Subcutaneous adipose tissue (tissue), 4 donors: ENCODE data around the gene DCAF11. TPM values are rescaled to one million over a fixed set of nuclear protein-coding genes. Genes with fewer than 3 reads are reported as not detected.

Experiments used
- CTCF ChIP-seq: fragments of 450-650 bp; IDR thresholded peaks from one replicate; pipeline ENCODE4 v1.5.1; 2016; ENCODE audit warnings: low read depth, mild to moderate bottlenecking, control low read depth, antibody characterized with exemption, moderate library complexity
- total RNA-seq, 4 donors: library from RNA; depleted of rRNA; stranded (reverse); fragments of >200 nt; gene quantifications; one replicate each; pipeline ENCODE4 v1.1.0, GENCODE V29; 2016

The DCAF11 gene
- total RNA-seq, 4 donors from 2014 or later: 39.6 to 83.5 (median 53.2) TPM

- no peak for TF ChIP-seq CTCF
Observed at GRCh38 chr14:24080888-24081738, 33.5 kb upstream of the DCAF11 start.

GRCh38 chr14:24081739-24082211, 32.8 kb upstream of the DCAF11 start:
- TF ChIP-seq CTCF: no peak

- TF ChIP-seq CTCF: no peak
Observed at GRCh38 chr14:24082411-24083080, 32.0 kb upstream of the DCAF11 start.

- TF ChIP-seq CTCF: no peak
Observed at GRCh38 chr14:24083462-24083861, 31.1 kb upstream of the DCAF11 start.

GRCh38 chr14:24084440-24084839, 30.1 kb upstream of the DCAF11 start:
- no peak for TF ChIP-seq CTCF

- TF ChIP-seq CTCF: no peak
Observed at GRCh38 chr14:24085215-24085614, 29.4 kb upstream of the DCAF11 start.
